Measurements from ENCODE around the gene MINDY4. TPM values are rescaled to one million over a fixed set of nuclear protein-coding genes. Genes with fewer than 3 reads are reported as not detected.

MINDY4 gene
- total and polyA plus RNA-seq, 2 of the 8 experiments (the other 6 are each of a cell fraction or from before 2014, with no cell fraction given): 1.3 to 3.6 TPM

DNA sequence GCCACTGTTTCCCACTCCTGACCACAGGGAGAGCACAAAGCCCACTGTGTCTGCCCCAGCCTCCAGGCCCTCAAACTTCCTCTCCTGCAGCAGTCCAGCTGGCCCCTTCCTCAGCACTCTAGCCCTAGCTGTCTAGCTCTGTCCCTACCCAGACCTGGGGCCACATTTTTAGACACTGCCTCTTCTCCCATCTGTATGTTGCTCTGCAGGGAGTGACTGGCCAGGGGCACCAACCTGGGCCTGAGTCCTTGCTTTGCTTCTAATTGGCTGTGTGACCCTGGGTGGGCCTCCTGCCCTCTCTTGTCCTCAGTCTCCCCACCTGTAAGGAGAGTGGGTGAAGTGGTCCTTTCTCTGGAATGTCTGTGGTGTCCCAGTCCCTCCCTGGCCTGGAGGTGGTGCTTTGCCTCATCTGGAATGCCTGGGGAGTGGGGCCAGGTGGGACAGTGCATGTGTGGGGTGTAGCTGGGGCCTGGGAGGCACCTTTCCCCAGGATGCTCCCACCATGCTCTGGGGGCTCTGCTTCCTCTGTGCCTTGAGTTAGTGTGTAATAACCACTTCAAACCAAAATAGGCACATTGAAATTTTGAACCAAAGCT is 165.5 kb downstream of the MINDY4 start (continued):
- TF ChIP-seq, protein P1, sequence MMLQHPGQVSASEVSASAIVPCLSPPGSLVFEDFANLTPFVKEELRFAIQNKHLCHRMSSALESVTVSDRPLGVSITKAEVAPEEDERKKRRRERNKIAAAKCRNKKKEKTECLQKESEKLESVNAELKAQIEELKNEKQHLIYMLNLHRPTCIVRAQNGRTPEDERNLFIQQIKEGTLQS (IDR thresholded peaks at IDR 0.05; ENCODE audit: insufficient read depth, low read depth, low read length): no peak
- no peak for TF ChIP-seq RFX5 (IDR thresholded peaks at IDR 0.05; ENCODE audit: borderline replicate concordance, low read depth, low read length)
- no peak for TF ChIP-seq SP2 (IDR thresholded peaks at IDR 0.05; ENCODE audit: low read length)

Data from H1 (cell line).